GM19395 (cell line): ENCODE data around the gene STXBP1.
"Not testable (repeated sequence)": the region's sequence is repeated elsewhere in the genome, so short reads cannot be mapped to it uniquely, and the experiment has no call there.

Experiments
- ATAC-seq: cut with Tn5 transposase; IDR thresholded peaks from one replicate; pipeline ENCODE4 v1.9.1; 2021; ENCODE audit warnings: mild to moderate bottlenecking, moderate library complexity; ENCODE audit not compliant: unreplicated experiment

Gene STXBP1

GRCh38 chr9:127613583-127613954 is 1.5 kb downstream of the STXBP1 start:
- ATAC-seq: no peak

- no peak for ATAC-seq
These were observed 2.9 kb downstream of the STXBP1 start for GRCh38 chr9:127614961-127615360.

- not testable (repeated sequence) for ATAC-seq
These were observed 9.4 kb downstream of the STXBP1 start for GRCh38 chr9:127621339-127621970.

GRCh38 chr9:127626752-127627493 is 14.8 kb downstream of the STXBP1 start:
- ATAC-seq: no peak

GRCh38 chr9:127627494-127627855 is 15.4 kb downstream of the STXBP1 start:
- no peak for ATAC-seq

GRCh38 chr9:127628758-127629467 is 16.8 kb downstream of the STXBP1 start:
- no peak for ATAC-seq

GRCh38 chr9:127629468-127630081 is 17.5 kb downstream of the STXBP1 start:
- ATAC-seq: no peak

GRCh38 chr9:127633216-127633862 is 21.3 kb downstream of the STXBP1 start:
- ATAC-seq: no peak

- no peak for ATAC-seq
These were observed 21.9 kb downstream of the STXBP1 start for GRCh38 chr9:127634021-127634420.

- no peak for ATAC-seq
These were observed 22.6 kb downstream of the STXBP1 start for GRCh38 chr9:127634698-127635097.

- no peak for ATAC-seq
These were observed 23.2 kb downstream of the STXBP1 start for GRCh38 chr9:127635201-127635735.

GRCh38 chr9:127637322-127637847 is 25.3 kb downstream of the STXBP1 start:
- no peak for ATAC-seq

- no peak for ATAC-seq
These were observed 28.9 kb downstream of the STXBP1 start for GRCh38 chr9:127640908-127641545.

- no peak for ATAC-seq
These were observed 30.1 kb downstream of the STXBP1 start for GRCh38 chr9:127642082-127642740.

- no peak for ATAC-seq
These were observed 32.2 kb downstream of the STXBP1 start for GRCh38 chr9:127644146-127644827.

GRCh38 chr9:127644943-127645342 is 32.9 kb downstream of the STXBP1 start:
- no peak for ATAC-seq

GRCh38 chr9:127647451-127647850 is 35.4 kb downstream of the STXBP1 start:
- ATAC-seq: no peak

- ATAC-seq: no peak
These were observed 38.4 kb downstream of the STXBP1 start for GRCh38 chr9:127650518-127650917.
